Endothelial cell of umbilical vein (primary cell): ENCODE results near the gene ASMT. TPM values are rescaled to one million over a fixed set of nuclear protein-coding genes. Genes with fewer than 3 reads are reported as not detected.

Source experiments
- BruUV-seq: library from RNA; stranded (reverse); fragments of 400-500 nt; replicated peaks from 2 replicates; lab custom pipeline; 2021; lab: Mats Ljungman, UMichigan
- CTCF ChIA-PET: fragments of 300-600, 350-600 bp; sonication (Branson Sonifier 250); formaldehyde crosslinking; loops from one replicate; lab custom pipeline; 2021; ENCODE audit warnings: antibody characterized with exemption, inconsistent platforms; lab: Charles Lee
- POLR2A ChIA-PET: fragments of 300-600, 350-600 bp; sonication (Branson Sonifier 250); formaldehyde crosslinking; loops from one replicate; lab custom pipeline; 2021; ENCODE audit warnings: antibody characterized with exemption, inconsistent platforms; lab: Charles Lee
- DNase-seq: peaks from one replicate; pipeline ENCODE4 v3.0.0-alpha.2; 2011; ENCODE audit warnings: low read depth, low spot score
- FAIRE-seq: peaks from 2 replicates; lab custom pipeline; 2011; peaks lifted over from hg19 to GRCh38; lab: Jason Lieb, UNC
- H2AFZ ChIP-seq: 2 replicates; pipeline ENCODE4 v1.6.0; 2012; ENCODE audit warnings: low read depth, low read length, control low read depth, inconsistent platforms
- H3K27ac ChIP-seq: 2 replicates; pipeline ENCODE4 v1.5.1; 2011; ENCODE audit warnings: low read depth, mild to moderate bottlenecking, control low read depth, low read length, moderate library complexity; ENCODE audit not compliant: insufficient read depth
- H3K27me3 ChIP-seq, 2 experiments: 2 replicates each; pipeline versions ENCODE4 v1.6.0 to v1.6.1; 2011; ENCODE audit warnings: low read length in 2 of 2, mixed read lengths in 1 of 2; ENCODE audit not compliant: control insufficient read depth in 2 of 2, insufficient read depth in 2 of 2
- H3K36me3 ChIP-seq, 2 experiments: 2 replicates in 1 of 2; 3 replicates in 1 of 2; pipeline ENCODE4 v1.5.1; 2011; ENCODE audit warnings: low read length in 2 of 2, mild to moderate bottlenecking in 1 of 2, moderate library complexity in 1 of 2; ENCODE audit not compliant: control insufficient read depth in 2 of 2, insufficient read depth in 2 of 2; ENCODE audit errors: extremely low read depth in 1 of 2
- H3K4me1 ChIP-seq: 3 replicates; pipeline ENCODE4 v1.5.1; 2011; ENCODE audit warnings: mild to moderate bottlenecking, low read length; ENCODE audit not compliant: control insufficient read depth, insufficient read depth; ENCODE audit errors: extremely low read depth
- H3K4me2 ChIP-seq: 2 replicates; pipeline ENCODE4 v1.6.1; 2011; ENCODE audit warnings: low read length, control low read depth, mixed read lengths; ENCODE audit not compliant: insufficient read depth
- H3K4me3 ChIP-seq, 3 experiments: fragments of 200-600 bp in 1 of 3; sonication (generic), shearing (Covaris generic) in 1 of 3; replicated peaks in 1 of 3; 2 replicates each; pipeline ENCODE4 v1.5.1; 2011 to 2016; ENCODE audit warnings: control low read depth in 3 of 3, low read length in 3 of 3, mild to moderate bottlenecking in 2 of 3, inconsistent platforms in 1 of 3, low read depth in 1 of 3, moderate library complexity in 1 of 3; ENCODE audit not compliant: insufficient read depth in 1 of 3
- H3K79me2 ChIP-seq: 2 replicates; pipeline ENCODE4 v1.6.0; 2012; ENCODE audit warnings: low read length, inconsistent platforms; ENCODE audit not compliant: control insufficient read depth, insufficient read depth
- H3K9ac ChIP-seq: replicated peaks from 2 replicates; pipeline ENCODE3; 2011; ENCODE audit warnings: low read length, control low read depth; ENCODE audit not compliant: insufficient read depth; ENCODE audit errors: extremely low read depth
- H3K9me1 ChIP-seq: replicated peaks from 3 replicates; pipeline ENCODE4 v1.6.0; 2011; ENCODE audit warnings: mild to moderate bottlenecking, low read length; ENCODE audit not compliant: control insufficient read depth, insufficient read depth; ENCODE audit errors: extremely low read depth
- H3K9me3 ChIP-seq: replicated peaks from 2 replicates; pipeline ENCODE4 v1.5.1; 2012; ENCODE audit warnings: low read length, inconsistent platforms; ENCODE audit not compliant: control insufficient read depth, insufficient read depth
- H4K20me1 ChIP-seq: replicated peaks from 2 replicates; pipeline ENCODE3; 2011; ENCODE audit warnings: mild to moderate bottlenecking, low read length; ENCODE audit not compliant: control insufficient read depth, insufficient read depth; ENCODE audit errors: extremely low read depth
- EZH2 ChIP-seq: IDR thresholded peaks from 2 replicates; pipeline ENCODE4 v1.6.1; 2012; ENCODE audit warnings: borderline replicate concordance, low read depth, mild to moderate bottlenecking, moderate library complexity, low read length, inconsistent platforms; ENCODE audit not compliant: severe bottlenecking
- GATA2 ChIP-seq: IDR thresholded peaks from 2 replicates; pipeline ENCODE4 v1.7.0; 2011; ENCODE audit warnings: low read depth, mild to moderate bottlenecking, moderate library complexity, mixed read lengths, low read length; ENCODE audit not compliant: insufficient read length, insufficient read depth
- JUN ChIP-seq: IDR thresholded peaks from 2 replicates; pipeline ENCODE4 v1.6.1; 2011; ENCODE audit warnings: borderline replicate concordance, low read depth; ENCODE audit not compliant: insufficient read length, insufficient read depth
- MAX ChIP-seq: IDR thresholded peaks from 2 replicates; pipeline ENCODE4 v1.6.1; 2011; ENCODE audit not compliant: insufficient read depth, insufficient read length
- POLR2AphosphoS5 ChIP-seq: IDR thresholded peaks from 2 replicates; pipeline ENCODE4 v1.6.1; 2012; ENCODE audit warnings: low read depth, mild to moderate bottlenecking, control low read depth, low read length, moderate library complexity; ENCODE audit not compliant: insufficient read depth
- dilution Hi-C: fragments of 300-500 bp; cut with MboI; formaldehyde crosslinking; loops from one replicate; pipeline ENCODE4 v1.15.0; 2019; ENCODE audit warnings: low sequenced_read_pairs; ENCODE audit not compliant: extremely low pct_ligation_motif_present
- intact Hi-C: fragments of 100-400 bp; cut with micrococcal nuclease; formaldehyde crosslinking; loops from one replicate; pipeline ENCODE4 v1.10.0; 2022
- polyA plus RNA-seq, 4 experiments: library from polyadenylated mRNA; depleted of rRNA in 3 of 4; stranded (reverse) in 3 of 4; unstranded in 1 of 4; fragments of >200 nt; gene quantifications; 2 replicates each; pipeline versions ENCODE4 v1.2.1 to v1.2.3, GENCODE V29; 2011 to 2012; ENCODE audit warnings: missing spikeins in 1 of 4
- total RNA-seq: library from RNA; stranded (reverse); gene quantifications from 2 replicates; pipeline ENCODE4 v1.2.3, GENCODE V29; 2021

Gene ASMT
- total and polyA plus RNA-seq, 2 donors (not counting 3 experiments of a cell fraction or from before 2014, with no cell fraction given): not detected

- intact Hi-C loops: no loop called here
- TF ChIP-seq POLR2AphosphoS5: no peak
- no peak for TF ChIP-seq EZH2
- no peak for TF ChIP-seq MAX
- peak; percentile 16 for TF ChIP-seq JUN
- TF ChIP-seq GATA2: no peak
- Histone ChIP-seq H3K4me2 (no peak overlapping the region), H2AFZ (no peak overlapping the region), H3K4me1 (no peaks in the 10 kb centered on the region), H3K27ac (no peak overlapping the region), H3K9me1 (no peaks in the 10 kb centered on the region), H3K4me3 (no peak overlapping the region), H3K79me2 (no peaks in the 10 kb centered on the region), H3K36me3 (no peaks in the 10 kb centered on the region), H3K9ac (no peak overlapping the region), H3K9me3 (no peaks in the 10 kb centered on the region), H4K20me1 (no peaks in the 10 kb centered on the region), H3K27me3 (no peaks in the 10 kb centered on the region)
- DNase-seq (no peak), FAIRE-seq (no peak)
- BruUV-seq: no TSS peak
- ChIA-PET CTCF (no interaction called here), POLR2A (no interaction called here)
- dilution Hi-C loops: no loop called here
Measured at GRCh38 chrX:1582686-1583437, 32.0 kb upstream of the ASMT start.

GRCh38 chrX:1584237-1585011 lies 30.4 kb upstream of the ASMT start:
- H2AFZ ChIP-seq: no peak overlapping the region
- H3K9me1 ChIP-seq: no peaks in the 10 kb centered on the region
- no peaks in the 10 kb centered on the region for H3K9me3 ChIP-seq
- H3K4me1 ChIP-seq: no peaks in the 10 kb centered on the region
- BruUV-seq: no TSS peak
- FAIRE-seq (no peak), DNase-seq (no peak)
- CTCF ChIA-PET: no interaction called here
- POLR2A ChIA-PET: no interaction called here
- no peaks in the 10 kb centered on the region for H3K79me2 ChIP-seq
- no peak overlapping the region for H3K4me3 ChIP-seq
- dilution Hi-C loops (no loop called here), intact Hi-C loops (no loop called here)
- no peaks in the 10 kb centered on the region for H4K20me1 ChIP-seq
- TF ChIP-seq POLR2AphosphoS5: no peak
- TF ChIP-seq GATA2: no peak
- TF ChIP-seq JUN: no peak
- H3K27ac ChIP-seq: no peak overlapping the region
- H3K4me2 ChIP-seq: no peak overlapping the region
- H3K36me3 ChIP-seq: no peaks in the 10 kb centered on the region
- no peaks in the 10 kb centered on the region for H3K27me3 ChIP-seq
- no peak overlapping the region for H3K9ac ChIP-seq
